Panc1 (cell line): ENCODE measurements around the gene TRIM61.

Experiments
- POLR2AphosphoS5 ChIP-seq: IDR thresholded peaks from 2 replicates; pipeline ENCODE4 v1.6.1; 2012; ENCODE audit warnings: mild to moderate bottlenecking, low read depth, low read length, moderate library complexity
- TCF7L2 ChIP-seq: IDR thresholded peaks from 2 replicates; pipeline ENCODE4 v1.6.1; 2011; ENCODE audit warnings: mild to moderate bottlenecking, low read depth, low read length, inconsistent platforms
- TF ChIP-seq, protein P1 (sequence below): fragments of 450-650 bp; IDR thresholded peaks from 2 replicates; pipeline ENCODE4 v1.5.1; 2017; ENCODE audit warnings: mild to moderate bottlenecking
- TF ChIP-seq, protein P2 (sequence below), 2 experiments: IDR thresholded peaks; 2 replicates each; pipeline ENCODE4 v1.6.1; 2011 to 2012; ENCODE audit warnings: low read depth in 2 of 2, control low read depth in 1 of 2, low read length in 1 of 2, mild to moderate bottlenecking in 1 of 2, moderate library complexity in 1 of 2; ENCODE audit not compliant: insufficient read depth in 1 of 2

DNA sequence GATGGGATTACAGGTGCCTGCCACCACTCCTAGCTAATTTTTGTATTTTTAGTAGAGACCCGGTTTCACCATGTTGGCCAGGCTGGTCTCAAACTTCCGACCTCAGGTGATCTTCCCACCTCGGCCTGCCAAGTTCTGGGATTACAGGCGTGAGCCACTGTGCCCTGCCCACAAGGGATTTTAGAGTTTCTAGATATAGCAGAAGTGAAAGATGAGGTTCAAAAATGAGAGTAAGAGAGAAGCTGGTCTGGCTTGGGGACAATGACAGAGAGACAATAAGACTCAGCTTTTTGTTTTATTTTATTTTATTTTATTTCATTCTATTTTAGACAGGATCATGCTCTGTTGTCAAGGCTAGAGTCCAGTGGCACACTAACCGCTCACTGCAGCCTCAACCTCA is 30.6 kb downstream of the TRIM61 start:
- TF ChIP-seq, protein P1, sequence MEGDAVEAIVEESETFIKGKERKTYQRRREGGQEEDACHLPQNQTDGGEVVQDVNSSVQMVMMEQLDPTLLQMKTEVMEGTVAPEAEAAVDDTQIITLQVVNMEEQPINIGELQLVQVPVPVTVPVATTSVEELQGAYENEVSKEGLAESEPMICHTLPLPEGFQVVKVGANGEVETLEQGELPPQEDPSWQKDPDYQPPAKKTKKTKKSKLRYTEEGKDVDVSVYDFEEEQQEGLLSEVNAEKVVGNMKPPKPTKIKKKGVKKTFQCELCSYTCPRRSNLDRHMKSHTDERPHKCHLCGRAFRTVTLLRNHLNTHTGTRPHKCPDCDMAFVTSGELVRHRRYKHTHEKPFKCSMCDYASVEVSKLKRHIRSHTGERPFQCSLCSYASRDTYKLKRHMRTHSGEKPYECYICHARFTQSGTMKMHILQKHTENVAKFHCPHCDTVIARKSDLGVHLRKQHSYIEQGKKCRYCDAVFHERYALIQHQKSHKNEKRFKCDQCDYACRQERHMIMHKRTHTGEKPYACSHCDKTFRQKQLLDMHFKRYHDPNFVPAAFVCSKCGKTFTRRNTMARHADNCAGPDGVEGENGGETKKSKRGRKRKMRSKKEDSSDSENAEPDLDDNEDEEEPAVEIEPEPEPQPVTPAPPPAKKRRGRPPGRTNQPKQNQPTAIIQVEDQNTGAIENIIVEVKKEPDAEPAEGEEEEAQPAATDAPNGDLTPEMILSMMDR: no peak
- TF ChIP-seq, protein P2, sequence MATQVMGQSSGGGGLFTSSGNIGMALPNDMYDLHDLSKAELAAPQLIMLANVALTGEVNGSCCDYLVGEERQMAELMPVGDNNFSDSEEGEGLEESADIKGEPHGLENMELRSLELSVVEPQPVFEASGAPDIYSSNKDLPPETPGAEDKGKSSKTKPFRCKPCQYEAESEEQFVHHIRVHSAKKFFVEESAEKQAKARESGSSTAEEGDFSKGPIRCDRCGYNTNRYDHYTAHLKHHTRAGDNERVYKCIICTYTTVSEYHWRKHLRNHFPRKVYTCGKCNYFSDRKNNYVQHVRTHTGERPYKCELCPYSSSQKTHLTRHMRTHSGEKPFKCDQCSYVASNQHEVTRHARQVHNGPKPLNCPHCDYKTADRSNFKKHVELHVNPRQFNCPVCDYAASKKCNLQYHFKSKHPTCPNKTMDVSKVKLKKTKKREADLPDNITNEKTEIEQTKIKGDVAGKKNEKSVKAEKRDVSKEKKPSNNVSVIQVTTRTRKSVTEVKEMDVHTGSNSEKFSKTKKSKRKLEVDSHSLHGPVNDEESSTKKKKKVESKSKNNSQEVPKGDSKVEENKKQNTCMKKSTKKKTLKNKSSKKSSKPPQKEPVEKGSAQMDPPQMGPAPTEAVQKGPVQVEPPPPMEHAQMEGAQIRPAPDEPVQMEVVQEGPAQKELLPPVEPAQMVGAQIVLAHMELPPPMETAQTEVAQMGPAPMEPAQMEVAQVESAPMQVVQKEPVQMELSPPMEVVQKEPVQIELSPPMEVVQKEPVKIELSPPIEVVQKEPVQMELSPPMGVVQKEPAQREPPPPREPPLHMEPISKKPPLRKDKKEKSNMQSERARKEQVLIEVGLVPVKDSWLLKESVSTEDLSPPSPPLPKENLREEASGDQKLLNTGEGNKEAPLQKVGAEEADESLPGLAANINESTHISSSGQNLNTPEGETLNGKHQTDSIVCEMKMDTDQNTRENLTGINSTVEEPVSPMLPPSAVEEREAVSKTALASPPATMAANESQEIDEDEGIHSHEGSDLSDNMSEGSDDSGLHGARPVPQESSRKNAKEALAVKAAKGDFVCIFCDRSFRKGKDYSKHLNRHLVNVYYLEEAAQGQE (IDR thresholded peaks at IDR 0.05; ENCODE audit: insufficient read depth in 1 of 2, low read depth in 2 of 2, low read length in 1 of 2): no peak
- TF ChIP-seq TCF7L2 (no peak), POLR2AphosphoS5 (no peak)
